Measurements from ENCODE around the gene PDE11A. TPM values are rescaled to one million over a fixed set of nuclear protein-coding genes. Genes with fewer than 3 reads are reported as not detected.

PDE11A gene
- total RNA-seq, 1 experiment from 2014 or later, result 0.13 TPM

DNA sequence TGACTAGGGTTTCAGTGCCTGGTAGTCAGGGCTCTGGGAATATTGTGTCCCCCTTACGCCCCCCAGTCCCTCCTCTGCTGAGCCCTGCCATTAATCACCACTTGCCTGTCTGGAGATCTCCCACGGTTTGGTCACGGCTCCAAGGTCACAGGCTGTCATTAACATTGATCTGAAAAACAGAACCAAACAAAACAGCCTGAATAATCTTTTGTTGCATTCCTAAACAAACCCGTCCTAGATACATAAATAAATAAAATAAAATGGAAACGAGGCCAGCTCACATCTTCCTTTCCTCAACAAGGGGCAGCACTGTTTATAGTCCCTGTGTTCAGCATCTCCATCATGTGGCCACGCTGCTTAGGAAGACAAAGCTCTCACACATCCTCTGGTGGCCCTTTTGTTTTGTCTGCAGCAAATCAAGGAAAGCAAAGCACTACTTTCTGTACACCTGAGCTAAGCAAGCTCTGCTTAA lies 397.2 kb downstream of the PDE11A start:
- Histone ChIP-seq H3K4me1 (ENCODE audit: insufficient read depth, low read length) (no peaks in the 10 kb centered on the region), H3K9ac (ENCODE audit: extremely low read depth, insufficient read length, low read length) (no peak overlapping the region), H3K23me2 (ENCODE audit: insufficient read length, low read depth, low read length, poor library complexity, severe bottlenecking) (no peaks in the 10 kb centered on the region), H3T11ph (ENCODE audit: low read length) (no peak overlapping the region), H3K4me2 (ENCODE audit: insufficient read depth, insufficient read length, low read length) (no peak overlapping the region), H3K79me2 (ENCODE audit: insufficient read depth, low read length) (no peaks in the 10 kb centered on the region), H2AK5ac (ENCODE audit: insufficient read length, low read length) (no peak overlapping the region), H2BK20ac (ENCODE audit: low read depth, low read length, poor library complexity, severe bottlenecking) (no peak overlapping the region), H2AFZ (ENCODE audit: low read length) (no peak overlapping the region), H3K23ac (ENCODE audit: insufficient read length, low read depth, low read length) (no peak overlapping the region), H4K20me1 (ENCODE audit: control insufficient read depth, insufficient read depth, insufficient read length) (no peaks in the 10 kb centered on the region), H3K27me3 (ENCODE audit: insufficient read depth, low read length) (peaks cover 6% of the 10 kb centered on the region; the same call in 1 of the 2 replicates), H3K18ac (ENCODE audit: insufficient read length, low read depth, low read length) (no peak overlapping the region), H3K9me3 (ENCODE audit: control insufficient read depth, low read depth, low read length) (no peaks in the 10 kb centered on the region), H3K79me1 (ENCODE audit: insufficient read depth, low read depth, low read length, poor library complexity, severe bottlenecking) (no peaks in the 10 kb centered on the region), H4K91ac (ENCODE audit: insufficient read length, low read depth, low read length) (no peak overlapping the region), H2BK12ac (ENCODE audit: insufficient read length, low read depth, low read length) (no peak overlapping the region), H3K14ac (ENCODE audit: insufficient read depth, low read length) (no peak overlapping the region), H2BK15ac (ENCODE audit: low read depth, low read length) (no peak overlapping the region), H4K8ac (replicated peaks; ENCODE audit: insufficient read length, low read depth, low read length) (no peak overlapping the region), H4K5ac (ENCODE audit: insufficient read length, low read depth, low read length) (no peak overlapping the region), H2BK5ac (ENCODE audit: insufficient read length, low read length) (no peak overlapping the region), H3K4ac (ENCODE audit: low read depth, low read length) (no peak overlapping the region), H3K27ac (ENCODE audit: insufficient read length, low read depth, low read length) (no peak overlapping the region), H3K56ac (ENCODE audit: insufficient read length, low read depth, low read length) (no peak overlapping the region), H2BK120ac (ENCODE audit: low read depth, low read length, poor library complexity, severe bottlenecking) (no peak overlapping the region)
- TF ChIP-seq CTCF (conservative IDR thresholded peaks at IDR 0.05), result no peak
- no peaks in the 10 kb centered on the region; a peak in 2 of 5 replicates for H3K9me3 Mint-ChIP-seq
- peaks cover 17% of the 10 kb centered on the region in 2 experiments for H3K4me1 Mint-ChIP-seq
- no peaks in the 10 kb centered on the region for H3K36me3 Mint-ChIP-seq (ENCODE audit: insufficient read depth in 1 of 3, low read depth in 3 of 3)
- no CpG with 5 or more reads among the region's 6 CpGs for WGBS (ENCODE audit: extremely low coverage, insufficient read length, low lambda C conversion rate)
- no peak overlapping the region for H3K27ac Mint-ChIP-seq
- peaks cover 67% of the 10 kb centered on the region for H3K27me3 Mint-ChIP-seq (ENCODE audit: low read depth)
- no peak for DNase-seq
- no peak overlapping the region for H3K4me3 Mint-ChIP-seq
